Measurements from ENCODE around the gene NUP214. TPM values are rescaled to one million over a fixed set of nuclear protein-coding genes. Genes with fewer than 3 reads are reported as not detected.
"Not testable (repeated sequence)": the region's sequence is repeated elsewhere in the genome, so short reads cannot be mapped to it uniquely, and the experiment has no call there.

NUP214 gene
- total and polyA plus RNA-seq, 7 donors, result 11.8 to 28.1 (median 20.1) TPM

DNA sequence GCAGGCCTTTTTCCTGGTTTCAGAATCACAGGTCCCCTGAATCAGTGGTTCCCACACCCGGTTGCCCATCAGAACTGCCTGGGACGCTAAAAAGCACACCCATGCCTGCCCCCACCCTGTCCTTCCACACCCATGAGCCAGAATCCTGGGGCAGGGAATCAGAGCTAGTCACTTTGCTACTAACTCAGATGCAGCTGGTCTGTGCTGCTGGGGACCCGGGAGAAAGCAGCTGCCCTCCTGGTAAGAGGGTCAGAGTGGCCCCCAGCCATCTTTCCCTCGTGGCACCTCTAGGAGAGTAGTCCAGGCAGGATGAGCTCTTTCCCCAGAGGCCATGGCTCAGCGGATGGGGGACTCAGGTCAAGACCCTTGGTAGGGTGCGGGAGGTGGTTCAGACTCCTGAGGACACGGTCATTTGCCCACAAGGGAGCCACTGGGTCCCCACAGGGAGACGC, 11.3 kb upstream of the NUP214 start:
- Histone ChIP-seq H3K27ac (no peak overlapping the region), H3K4me1 (no peaks in the 10 kb centered on the region), H3K9me3 (no peaks in the 10 kb centered on the region), H3K36me3 (ENCODE audit: insufficient read depth in 1 of 2, low read depth in 1 of 2) (no peaks in the 10 kb centered on the region), H3K27me3 (ENCODE audit: insufficient read depth in 3 of 3, low read length in 2 of 3) (peaks cover 0 to 11% (median 0%) of the 10 kb centered on the region in 3 donors), H3K4me3 (no peak overlapping the region)
- 80 to 86% (median 81%) methylated on average over 8 of the region's 8 CpGs for WGBS, 3 donors
- intact Hi-C loops (cut with DNase I), result no loop called here
- DNase-seq (no peak), ATAC-seq (no peak)
- TF ChIP-seq, protein P1, sequence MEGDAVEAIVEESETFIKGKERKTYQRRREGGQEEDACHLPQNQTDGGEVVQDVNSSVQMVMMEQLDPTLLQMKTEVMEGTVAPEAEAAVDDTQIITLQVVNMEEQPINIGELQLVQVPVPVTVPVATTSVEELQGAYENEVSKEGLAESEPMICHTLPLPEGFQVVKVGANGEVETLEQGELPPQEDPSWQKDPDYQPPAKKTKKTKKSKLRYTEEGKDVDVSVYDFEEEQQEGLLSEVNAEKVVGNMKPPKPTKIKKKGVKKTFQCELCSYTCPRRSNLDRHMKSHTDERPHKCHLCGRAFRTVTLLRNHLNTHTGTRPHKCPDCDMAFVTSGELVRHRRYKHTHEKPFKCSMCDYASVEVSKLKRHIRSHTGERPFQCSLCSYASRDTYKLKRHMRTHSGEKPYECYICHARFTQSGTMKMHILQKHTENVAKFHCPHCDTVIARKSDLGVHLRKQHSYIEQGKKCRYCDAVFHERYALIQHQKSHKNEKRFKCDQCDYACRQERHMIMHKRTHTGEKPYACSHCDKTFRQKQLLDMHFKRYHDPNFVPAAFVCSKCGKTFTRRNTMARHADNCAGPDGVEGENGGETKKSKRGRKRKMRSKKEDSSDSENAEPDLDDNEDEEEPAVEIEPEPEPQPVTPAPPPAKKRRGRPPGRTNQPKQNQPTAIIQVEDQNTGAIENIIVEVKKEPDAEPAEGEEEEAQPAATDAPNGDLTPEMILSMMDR (IDR thresholded peaks at IDR 0.05), result no peak

DNA sequence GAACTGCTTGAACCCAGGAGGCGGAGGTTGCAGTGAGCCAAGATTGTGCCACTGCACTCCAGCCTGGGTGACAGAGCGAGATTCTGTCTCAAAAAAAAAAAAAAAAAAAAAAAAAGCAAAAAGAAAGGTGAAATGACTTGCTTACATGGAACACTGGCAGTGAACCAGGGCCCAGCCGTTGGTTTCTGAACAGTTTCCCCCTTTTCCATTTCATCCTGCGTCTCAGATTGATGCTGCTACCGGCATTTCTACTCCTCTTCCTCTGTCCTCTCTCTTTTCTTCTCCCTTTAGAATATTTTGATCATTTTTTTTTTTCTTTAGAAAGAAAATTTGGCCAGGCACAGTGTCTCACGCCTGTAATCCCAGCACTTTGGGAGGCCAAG, 10.0 kb upstream of the NUP214 start:
- ATAC-seq; H3K4me1 ChIP-seq; DNase-seq; H3K36me3 ChIP-seq (ENCODE audit: insufficient read depth in 1 of 2, low read depth in 1 of 2); H3K9me3 ChIP-seq; intact Hi-C loops (cut with DNase I); H3K4me3 ChIP-seq; H3K27ac ChIP-seq: not testable (repeated sequence)
- peaks cover 0 to 11% (median 0%) of the 10 kb centered on the region in 3 donors for H3K27me3 ChIP-seq (ENCODE audit: insufficient read depth in 3 of 3, low read length in 2 of 3)
- WGBS, 3 donors, result 87 to 89% (median 88%) methylated on average over 4 to 6 of the region's 6 CpGs

GRCh38 chr9:131116281-131117120, 8.9 kb upstream of the NUP214 start:
- Histone ChIP-seq H3K4me3 (no peak overlapping the region), H3K4me1 (no peaks in the 10 kb centered on the region)
- intact Hi-C loops (cut with DNase I), result no loop called here

DNA sequence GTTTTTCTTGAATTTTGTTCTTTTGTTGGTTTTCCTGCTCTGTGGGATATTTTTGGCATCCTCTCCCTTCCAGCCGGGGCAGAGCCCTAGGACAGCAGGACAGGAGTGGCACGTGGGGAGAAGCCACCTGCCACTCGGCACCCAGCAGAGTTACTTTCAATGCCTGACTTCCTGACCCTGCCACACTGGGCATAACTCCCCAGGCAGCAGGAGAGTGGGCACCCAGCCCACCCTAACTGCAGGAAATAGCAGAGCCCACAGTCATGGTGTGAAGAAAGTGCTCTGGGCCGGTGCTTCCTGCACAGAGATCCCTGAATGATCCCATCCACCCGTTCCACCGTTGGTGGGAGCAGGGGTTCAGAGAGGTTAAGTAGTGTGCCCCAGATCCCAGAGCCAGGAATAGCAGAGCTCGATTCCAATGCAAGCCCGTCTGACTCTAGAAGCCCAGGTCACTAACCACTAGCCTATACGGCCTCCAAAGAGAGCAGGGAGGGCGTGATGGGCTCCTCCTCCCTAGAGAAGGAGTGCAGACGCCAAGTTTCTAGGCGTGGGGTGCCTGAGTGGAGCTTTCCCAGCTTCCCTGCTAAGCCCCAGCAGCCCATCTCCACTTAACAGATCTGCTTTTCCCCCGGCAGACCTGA, 8.1 kb upstream of the NUP214 start:
- H3K4me1 ChIP-seq, result no peaks in the 10 kb centered on the region
- intact Hi-C loops (cut with DNase I), result no loop called here
- H3K4me3 ChIP-seq, result no peak overlapping the region
- peak in 3 of 4 donors; percentile 46 to 53 (median 47) for ATAC-seq
- TF ChIP-seq, protein P1 (IDR thresholded peaks at IDR 0.05), result no peak
- DNase-seq, result no peak
- H3K27ac ChIP-seq, result peak overlapping the region; percentile 63
- H3K27me3 ChIP-seq (ENCODE audit: insufficient read depth in 3 of 3, low read length in 2 of 3), result peaks cover 0 to 6% (median 0%) of the 10 kb centered on the region in 3 donors
- no peaks in the 10 kb centered on the region for H3K9me3 ChIP-seq
- H3K36me3 ChIP-seq (ENCODE audit: insufficient read depth in 1 of 2, low read depth in 1 of 2), result no peaks in the 10 kb centered on the region
- WGBS, 3 donors, result 53 to 56% (median 54%) methylated on average over 13 of the region's 13 CpGs

More at GRCh38 chr9:131116281-131117120, 8.9 kb upstream of the NUP214 start:
- peak overlapping the region; percentile 63 for H3K27ac ChIP-seq
- no peaks in the 10 kb centered on the region for H3K36me3 ChIP-seq (ENCODE audit: insufficient read depth in 1 of 2, low read depth in 1 of 2)
- WGBS, 3 donors, result 69 to 75% (median 70%) methylated on average over 22 of the region's 22 CpGs
- H3K9me3 ChIP-seq, result no peaks in the 10 kb centered on the region
- ATAC-seq (peak in 3 of 4 donors; percentile 54 to 72 (median 58)), DNase-seq (no peak)
- peaks cover 0 to 7% (median 0%) of the 10 kb centered on the region in 3 donors for H3K27me3 ChIP-seq (ENCODE audit: insufficient read depth in 3 of 3, low read length in 2 of 3)
- TF ChIP-seq, protein P1 (IDR thresholded peaks at IDR 0.05), result no peak

DNA sequence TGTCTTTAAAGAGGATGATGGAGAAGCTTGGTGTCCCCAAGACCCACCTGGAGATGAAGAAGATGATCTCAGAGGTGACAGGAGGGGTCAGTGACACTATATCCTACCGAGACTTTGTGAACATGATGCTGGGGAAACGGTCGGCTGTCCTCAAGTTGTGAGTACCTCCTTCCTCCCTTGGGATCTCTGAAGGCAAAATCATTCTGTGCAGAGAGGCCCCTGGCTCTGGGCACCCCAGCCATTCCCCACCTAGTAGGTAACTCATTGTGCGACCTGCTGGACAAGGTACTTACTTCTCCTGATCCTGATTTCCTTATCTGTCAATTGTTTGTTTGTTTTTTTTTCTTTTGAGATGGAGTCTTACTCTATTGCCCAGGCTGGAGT, 7.6 kb upstream of the NUP214 start:
- intact Hi-C loops (cut with DNase I), result no loop called here
- DNase-seq (no peak), ATAC-seq (no peak)
- Histone ChIP-seq H3K4me3 (no peak overlapping the region), H3K27ac (peak overlapping the region; percentile 63), H3K9me3 (no peaks in the 10 kb centered on the region), H3K27me3 (ENCODE audit: insufficient read depth in 3 of 3, low read length in 2 of 3) (peaks cover 0 to 6% (median 0%) of the 10 kb centered on the region in 3 donors), H3K36me3 (ENCODE audit: insufficient read depth in 1 of 2, low read depth in 1 of 2) (no peaks in the 10 kb centered on the region), H3K4me1 (no peaks in the 10 kb centered on the region)
- WGBS, 3 donors, result 59 to 64% (median 62%) methylated on average over 4 of the region's 4 CpGs
- TF ChIP-seq, protein P1 (IDR thresholded peaks at IDR 0.05), result no peak
